GM12874 (cell line): ENCODE measurements around the gene DLG1.

Experiments used
- TF ChIP-seq, protein P1 (sequence below): IDR thresholded peaks from 2 replicates; pipeline ENCODE4 v1.5.1; 2011; ENCODE audit warnings: low read depth, mild to moderate bottlenecking, control low read depth, low read length, moderate library complexity; ENCODE audit not compliant: insufficient read depth

The DLG1 gene

DNA sequence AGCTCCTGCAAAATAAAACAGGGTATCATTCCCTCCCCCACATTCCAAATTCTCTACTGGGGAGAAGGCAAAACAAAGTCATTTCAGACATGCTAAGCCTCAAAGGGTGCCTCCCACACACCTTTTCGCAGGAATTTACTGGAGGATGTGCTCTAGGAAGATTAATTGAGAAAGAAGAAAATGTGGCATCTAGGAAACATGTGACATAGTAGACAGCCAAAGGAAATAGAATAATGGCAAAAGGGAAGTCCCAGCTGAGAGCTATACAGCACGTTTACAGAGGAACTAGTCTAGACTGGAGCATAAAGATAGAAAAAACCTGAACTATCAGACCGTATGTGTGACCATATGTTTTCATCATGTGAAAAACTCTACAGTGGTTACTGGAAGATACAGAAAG is 210.0 kb downstream of the DLG1 start:
- TF ChIP-seq, protein P1, sequence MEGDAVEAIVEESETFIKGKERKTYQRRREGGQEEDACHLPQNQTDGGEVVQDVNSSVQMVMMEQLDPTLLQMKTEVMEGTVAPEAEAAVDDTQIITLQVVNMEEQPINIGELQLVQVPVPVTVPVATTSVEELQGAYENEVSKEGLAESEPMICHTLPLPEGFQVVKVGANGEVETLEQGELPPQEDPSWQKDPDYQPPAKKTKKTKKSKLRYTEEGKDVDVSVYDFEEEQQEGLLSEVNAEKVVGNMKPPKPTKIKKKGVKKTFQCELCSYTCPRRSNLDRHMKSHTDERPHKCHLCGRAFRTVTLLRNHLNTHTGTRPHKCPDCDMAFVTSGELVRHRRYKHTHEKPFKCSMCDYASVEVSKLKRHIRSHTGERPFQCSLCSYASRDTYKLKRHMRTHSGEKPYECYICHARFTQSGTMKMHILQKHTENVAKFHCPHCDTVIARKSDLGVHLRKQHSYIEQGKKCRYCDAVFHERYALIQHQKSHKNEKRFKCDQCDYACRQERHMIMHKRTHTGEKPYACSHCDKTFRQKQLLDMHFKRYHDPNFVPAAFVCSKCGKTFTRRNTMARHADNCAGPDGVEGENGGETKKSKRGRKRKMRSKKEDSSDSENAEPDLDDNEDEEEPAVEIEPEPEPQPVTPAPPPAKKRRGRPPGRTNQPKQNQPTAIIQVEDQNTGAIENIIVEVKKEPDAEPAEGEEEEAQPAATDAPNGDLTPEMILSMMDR = no peak

DNA sequence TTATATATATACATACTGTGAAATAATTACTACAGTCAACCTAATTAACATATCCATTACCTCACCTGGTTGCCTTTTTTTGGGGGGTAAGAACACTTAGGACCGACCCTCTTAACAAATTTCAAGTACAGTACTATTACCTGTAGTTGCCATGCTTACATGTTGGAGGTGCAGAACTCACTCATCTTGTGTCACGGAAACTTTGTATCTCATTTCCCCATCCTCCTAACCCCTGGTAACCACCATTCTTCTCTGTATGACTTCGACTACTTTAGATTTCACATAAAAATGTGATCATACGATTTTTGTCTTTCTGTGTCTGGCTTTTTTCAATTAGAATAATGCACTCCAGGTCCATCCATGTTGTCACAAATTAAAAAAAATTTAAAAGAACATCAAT is 213.3 kb downstream of the DLG1 start:
- TF ChIP-seq, protein P1 = no peak

DNA sequence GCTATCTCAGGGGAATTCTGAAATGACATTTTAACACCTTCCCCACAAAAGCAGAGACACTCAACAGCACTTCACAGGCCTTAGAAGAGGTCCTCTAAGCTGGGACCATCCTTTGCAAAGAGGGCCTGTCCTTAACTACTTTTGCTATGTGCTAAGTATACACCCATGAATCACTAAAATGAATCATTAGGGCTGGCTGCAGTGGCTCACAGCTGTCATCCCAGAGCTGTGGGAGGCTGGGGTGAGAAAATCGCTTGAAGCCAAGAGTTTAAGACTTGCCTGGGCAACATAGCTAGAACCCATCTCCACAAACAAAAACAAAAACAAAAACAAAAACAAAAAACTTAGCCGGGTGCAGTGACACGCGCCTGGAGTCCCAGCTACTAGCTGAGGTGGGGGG is 214.9 kb downstream of the DLG1 start:
- TF ChIP-seq, protein P1 = no peak

DNA sequence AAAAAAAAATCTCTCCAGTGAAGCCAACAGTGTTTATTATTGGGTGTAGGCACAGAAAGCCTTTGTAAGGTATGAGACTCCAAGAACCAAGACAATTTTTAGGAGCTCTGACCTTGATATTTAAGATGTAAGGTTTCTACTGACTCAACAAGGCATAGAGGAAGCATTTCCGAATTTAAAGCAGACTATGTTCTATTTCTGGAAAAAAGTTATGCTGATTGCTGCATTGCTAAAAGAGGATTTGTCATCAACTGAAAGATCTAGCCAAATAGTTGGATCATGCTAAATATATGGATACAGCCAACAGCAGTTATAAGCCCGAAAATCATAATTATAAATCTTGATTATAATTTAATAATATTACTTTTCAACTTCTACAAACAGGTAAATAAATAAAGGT is 215.5 kb downstream of the DLG1 start:
- TF ChIP-seq, protein P1 = no peak

DNA sequence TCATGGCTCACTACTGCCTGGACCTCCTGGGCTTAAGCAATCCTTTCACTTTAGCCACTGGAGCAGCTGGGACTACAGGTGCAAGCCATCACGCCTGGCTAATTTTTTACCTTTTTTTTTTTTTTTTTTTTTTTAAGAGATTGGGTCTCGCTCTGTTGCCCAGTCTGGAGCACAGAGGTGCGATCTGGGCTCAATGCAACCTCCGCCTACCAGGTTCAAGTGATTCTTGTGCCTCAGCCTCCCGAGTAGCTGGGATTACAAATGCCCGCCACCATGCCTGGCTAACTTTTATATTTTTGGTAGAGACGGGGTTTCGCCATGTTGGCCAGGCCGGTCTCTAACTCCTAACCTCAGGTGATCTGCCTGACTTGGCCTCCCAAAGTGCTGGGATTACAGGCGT is 218.1 kb downstream of the DLG1 start:
- TF ChIP-seq, protein P1 = no peak

DNA sequence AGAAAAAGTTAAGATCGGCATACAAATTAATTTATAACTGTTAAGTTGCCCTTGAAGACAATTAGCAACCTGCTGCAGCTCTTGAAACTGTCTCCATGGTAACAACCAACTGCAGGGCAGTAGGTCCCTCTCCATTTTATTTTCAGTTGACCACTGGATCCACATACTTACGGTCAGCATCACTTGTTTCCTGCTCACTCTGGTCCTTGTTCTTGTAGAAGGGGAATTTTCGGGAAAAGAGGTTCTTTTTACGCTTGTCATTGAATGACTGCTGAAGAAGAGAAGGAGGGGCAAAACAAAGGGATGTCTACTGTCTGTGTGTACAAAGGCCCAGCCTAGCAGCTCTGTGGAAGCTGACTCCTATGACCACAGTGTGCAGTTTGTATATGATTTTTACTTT is 222.0 kb downstream of the DLG1 start:
- TF ChIP-seq, protein P1 = no peak

DNA sequence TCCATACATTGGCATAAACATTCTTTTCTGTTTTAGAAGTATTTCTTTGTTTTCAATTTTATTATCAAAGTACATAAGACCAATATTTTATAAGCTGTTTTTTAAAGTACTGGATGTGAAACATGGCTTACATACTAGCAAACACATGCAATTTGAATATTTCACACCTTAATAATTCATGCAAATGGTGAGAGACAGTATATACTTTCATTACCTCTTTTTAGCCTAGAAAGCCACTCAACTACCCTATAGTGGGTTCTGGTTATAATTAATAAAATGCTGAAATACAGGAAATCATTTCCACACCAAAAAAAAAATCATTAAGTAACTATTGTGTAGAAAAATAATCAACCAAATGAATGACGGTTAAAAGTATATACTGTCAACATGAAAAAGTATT is 230.3 kb downstream of the DLG1 start:
- TF ChIP-seq, protein P1 = no peak

DNA sequence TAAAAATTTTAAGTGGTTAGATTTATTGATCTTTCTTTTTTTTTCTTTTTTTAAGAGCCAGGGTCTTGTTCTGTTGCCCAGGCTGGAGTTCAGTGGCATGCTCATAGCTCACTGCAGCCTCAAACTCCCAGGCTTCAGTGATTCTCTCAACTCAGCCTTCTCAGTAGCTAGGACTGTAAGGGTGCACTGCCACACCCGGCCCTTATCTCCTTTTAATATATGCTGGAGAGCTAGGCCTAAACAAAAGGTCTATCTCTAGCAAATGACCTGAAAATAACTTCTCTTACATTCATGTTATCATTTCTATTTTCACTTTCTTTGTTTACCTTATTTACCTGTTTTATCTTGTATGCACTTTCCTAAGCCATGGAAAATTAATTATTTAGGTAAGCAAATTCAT is 233.6 kb downstream of the DLG1 start:
- TF ChIP-seq, protein P1 = no peak
